22Rv1 (cell line): ENCODE data around the gene SMG9.

Experiments used
- H3K27ac ChIP-seq: fragments of 450-650 bp; 2 replicates; pipeline ENCODE4 v1.5.1; 2017
- CTCF ChIP-seq: fragments of 450-650 bp; IDR thresholded peaks from 2 replicates; pipeline ENCODE4 v1.5.1; 2017; ENCODE audit warnings: mild to moderate bottlenecking
- ZFX ChIP-seq: fragments of 450-650 bp; IDR thresholded peaks from 2 replicates; pipeline ENCODE4 v1.6.1; 2017; ENCODE audit warnings: antibody characterized with exemption, borderline replicate concordance

The SMG9 gene

DNA sequence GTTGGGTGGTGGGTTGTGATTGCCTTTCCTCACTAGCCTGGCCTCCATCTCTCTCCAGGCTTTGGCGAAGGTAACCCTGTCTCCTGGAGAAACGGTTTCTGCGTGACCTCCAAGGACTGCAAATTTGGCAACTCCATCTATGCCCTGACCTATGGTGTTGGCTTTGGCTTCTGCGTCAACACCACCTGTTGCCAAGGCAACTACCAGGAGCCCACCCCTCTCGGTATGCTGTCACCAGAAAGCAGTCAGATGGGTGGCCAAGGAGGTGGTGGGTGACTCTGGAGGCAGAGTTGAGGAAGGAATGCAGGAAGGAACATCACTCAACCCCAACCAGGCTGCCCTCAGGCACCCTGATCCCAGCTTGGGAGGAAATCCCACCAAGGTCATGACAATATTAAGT is 57.5 kb downstream of the SMG9 start:
- TF ChIP-seq CTCF (no peak), ZFX (no peak)
- no peak overlapping the region for H3K27ac ChIP-seq

- TF ChIP-seq CTCF: no peak
- TF ChIP-seq ZFX: no peak
- H3K27ac ChIP-seq: no peak overlapping the region
Observed at GRCh38 chr19:43695985-43696704, 58.6 kb downstream of the SMG9 start.

- TF ChIP-seq CTCF (no peak), ZFX (no peak)
Observed at GRCh38 chr19:43694553-43694952, 60.2 kb downstream of the SMG9 start.

GRCh38 chr19:43692877-43693276 is 61.9 kb downstream of the SMG9 start:
- TF ChIP-seq CTCF: no peak
- H3K27ac ChIP-seq: no peak overlapping the region

More at GRCh38 chr19:43694553-43694952, 60.2 kb downstream of the SMG9 start:
- H3K27ac ChIP-seq: no peak overlapping the region

GRCh38 chr19:43692385-43692784 is 62.4 kb downstream of the SMG9 start:
- TF ChIP-seq ZFX (no peak), CTCF (no peak)
- no peak overlapping the region for H3K27ac ChIP-seq

DNA sequence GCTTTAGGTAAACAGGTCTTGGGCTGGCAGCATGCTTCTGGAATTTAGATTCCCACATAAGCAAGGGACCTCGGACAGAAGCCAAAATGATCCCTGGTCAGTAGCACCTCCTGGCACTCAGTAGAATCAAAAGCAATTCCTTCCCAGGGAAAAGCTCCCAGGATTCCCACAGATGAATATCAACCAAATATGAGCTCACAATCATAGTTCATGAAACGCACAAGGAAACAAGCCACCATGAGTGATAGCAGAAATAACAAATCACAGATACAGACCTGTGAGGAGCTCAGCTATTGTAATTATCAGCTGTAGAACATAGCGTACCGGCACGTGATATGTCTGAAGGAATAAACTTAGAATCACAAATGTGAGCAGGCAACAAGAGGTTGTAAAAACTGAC is 63.0 kb downstream of the SMG9 start:
- TF ChIP-seq CTCF (no peak), ZFX (no peak)
- H3K27ac ChIP-seq: no peak overlapping the region

DNA sequence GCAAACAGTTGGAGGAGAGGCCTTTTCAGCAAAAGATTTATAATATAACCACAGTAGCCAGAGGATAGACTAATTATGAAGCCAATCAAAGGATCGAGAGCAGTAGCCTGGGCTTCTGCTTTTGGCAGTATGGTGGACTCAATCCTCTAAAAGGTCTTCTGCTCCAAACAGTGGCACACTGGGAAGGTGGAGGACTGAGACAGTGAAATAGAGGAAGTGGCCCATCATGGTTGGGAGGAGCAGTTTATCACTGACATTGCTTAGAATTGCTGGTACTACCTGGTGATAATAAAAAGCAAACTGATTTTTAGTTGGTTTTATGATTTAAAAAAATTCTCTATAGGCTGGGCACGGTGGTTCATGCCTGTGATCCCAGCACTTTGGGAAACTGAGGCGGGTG is 63.9 kb downstream of the SMG9 start:
- no peak for TF ChIP-seq CTCF
- TF ChIP-seq ZFX: no peak
- no peak overlapping the region for H3K27ac ChIP-seq
